GM18868 (cell line): ENCODE measurements around the gene MMRN1.

ENCODE experiments used
- ATAC-seq: cut with Tn5 transposase; IDR thresholded peaks from one replicate; pipeline ENCODE4 v1.9.1; 2021; ENCODE audit warnings: mild to moderate bottlenecking, moderate library complexity; ENCODE audit not compliant: unreplicated experiment

MMRN1 gene

GRCh38 chr4:89909889-89910288 lies 15.2 kb downstream of the MMRN1 start:
- no peak for ATAC-seq

- no peak for ATAC-seq
Observed at GRCh38 chr4:89913623-89914022, 19.0 kb downstream of the MMRN1 start.

GRCh38 chr4:89914609-89915550 lies 20.2 kb downstream of the MMRN1 start:
- peak; percentile 42 for ATAC-seq

GRCh38 chr4:89915937-89916336 lies 21.3 kb downstream of the MMRN1 start:
- no peak for ATAC-seq

- no peak for ATAC-seq
Observed at GRCh38 chr4:89922848-89923416, 28.3 kb downstream of the MMRN1 start.

GRCh38 chr4:89928838-89929237 lies 34.2 kb downstream of the MMRN1 start:
- ATAC-seq: peak; percentile 24

DNA sequence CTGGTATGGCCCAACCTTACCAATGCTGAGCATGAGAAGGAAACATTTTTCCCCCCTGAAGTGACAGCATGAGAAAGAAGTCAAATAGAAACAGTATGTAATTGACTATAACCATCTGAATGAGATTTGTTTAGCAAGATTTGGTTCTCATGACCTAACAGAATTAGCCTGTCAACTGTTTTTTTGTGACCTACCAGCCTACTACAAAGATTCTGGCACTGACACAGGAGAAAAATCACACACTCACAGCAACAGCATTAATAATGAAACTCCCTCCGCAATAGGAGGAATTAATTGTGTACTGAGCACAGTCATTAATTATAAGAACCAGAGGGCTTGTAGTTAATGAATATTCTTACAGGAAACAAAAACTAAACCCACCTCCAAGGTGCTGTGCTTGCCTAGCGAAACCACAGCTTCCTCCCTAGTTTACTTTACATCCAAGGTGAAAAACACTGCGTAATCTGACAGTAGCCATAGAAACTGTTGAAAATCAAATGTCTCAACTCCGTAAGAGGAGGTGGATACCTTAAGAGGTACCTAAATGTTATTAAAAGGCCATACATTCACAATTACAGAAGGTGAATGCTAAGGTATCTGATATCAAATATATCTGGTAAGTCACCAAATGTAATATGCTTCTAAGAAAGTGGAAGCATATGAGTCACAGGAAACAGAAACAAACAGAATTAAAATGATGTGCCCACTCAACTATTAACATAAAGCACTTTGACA lies 34.9 kb downstream of the MMRN1 start:
- ATAC-seq: peak; percentile 76

DNA sequence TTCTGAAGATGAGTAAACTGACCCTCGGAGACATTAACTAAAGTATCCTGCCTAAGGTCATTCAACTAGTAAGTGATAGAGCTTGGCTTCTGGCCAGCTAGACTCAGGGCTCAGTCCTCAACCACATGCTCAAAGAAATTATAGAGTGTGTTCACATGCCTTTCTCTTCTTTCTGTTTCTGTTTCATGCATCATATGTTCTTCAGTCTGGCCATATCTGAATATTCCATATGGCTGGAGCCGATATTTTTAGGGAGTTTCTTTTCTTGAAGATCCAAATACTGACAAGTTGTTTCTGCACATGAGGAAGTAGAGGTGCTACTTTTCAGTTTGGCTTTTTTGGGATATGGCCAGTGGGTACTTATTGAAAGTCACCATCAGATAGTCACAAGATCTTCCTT lies 44.9 kb downstream of the MMRN1 start:
- peak; percentile 60 for ATAC-seq

- no peak for ATAC-seq
Observed at GRCh38 chr4:89939994-89940393, 45.3 kb downstream of the MMRN1 start.

DNA sequence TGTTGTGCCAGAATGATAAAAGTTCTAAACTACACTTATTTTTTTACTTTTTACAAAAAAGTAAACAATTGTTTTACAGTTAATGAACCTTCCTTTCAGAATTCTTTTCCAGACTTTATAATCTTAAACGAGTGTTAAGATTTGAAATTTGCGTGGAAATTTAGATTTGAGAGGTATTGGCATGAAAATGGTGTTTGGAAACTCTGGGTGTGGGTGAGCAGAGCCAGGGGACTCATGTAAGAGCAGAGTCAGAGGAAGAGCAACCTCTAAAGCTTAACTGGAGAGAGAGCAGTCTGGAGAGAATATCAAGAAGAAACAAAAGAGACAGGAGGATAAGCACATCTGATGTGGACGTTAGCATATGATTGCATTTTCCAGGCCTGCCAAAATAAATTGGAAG lies 48.2 kb downstream of the MMRN1 start:
- ATAC-seq: no peak

DNA sequence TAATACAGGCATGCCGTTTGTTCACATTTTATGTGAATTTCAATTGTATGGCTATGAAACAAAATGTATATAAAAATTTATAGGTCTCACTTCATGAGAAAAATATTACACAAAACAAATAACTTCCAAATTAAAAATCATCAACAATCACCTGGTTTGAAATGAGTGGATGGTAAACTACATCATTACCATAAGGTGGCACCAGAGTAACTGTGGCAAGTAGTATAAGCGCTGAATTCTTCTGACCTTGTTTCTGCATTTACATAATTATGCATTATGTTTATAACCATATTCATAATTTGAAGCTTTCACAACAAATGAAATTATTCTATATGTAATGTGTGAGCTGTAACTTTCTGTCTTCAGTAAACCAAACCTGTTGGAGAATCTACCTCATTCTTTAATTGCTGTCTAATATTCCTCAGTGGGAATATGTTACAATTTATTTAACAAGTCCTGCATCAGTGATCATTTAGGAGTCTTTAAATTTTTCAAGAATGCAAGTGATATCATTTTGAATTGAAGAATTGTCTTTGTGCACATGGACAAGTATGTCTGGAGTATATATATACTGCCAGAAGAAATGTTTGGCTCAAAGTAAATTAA lies 55.2 kb downstream of the MMRN1 start:
- peak; percentile 58 for ATAC-seq

DNA sequence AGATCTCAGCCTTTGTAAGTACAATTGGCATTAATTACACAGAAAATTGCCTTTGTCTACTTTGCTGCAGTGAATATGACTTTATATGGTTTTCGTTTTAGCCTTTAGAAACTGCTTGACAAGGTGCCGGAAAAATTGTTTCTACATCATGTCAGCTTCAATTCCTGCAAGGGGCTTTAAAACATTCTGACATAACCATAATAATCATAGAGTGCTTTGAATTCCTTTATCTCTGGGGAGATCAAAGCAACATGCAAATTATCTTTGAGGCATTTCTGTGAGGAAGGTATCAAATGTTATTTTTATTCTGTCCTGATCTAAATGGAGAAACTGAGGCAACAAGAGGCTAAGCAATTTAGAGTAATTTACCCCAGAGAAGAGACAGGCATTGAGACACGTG lies 57.8 kb downstream of the MMRN1 start:
- no peak for ATAC-seq

DNA sequence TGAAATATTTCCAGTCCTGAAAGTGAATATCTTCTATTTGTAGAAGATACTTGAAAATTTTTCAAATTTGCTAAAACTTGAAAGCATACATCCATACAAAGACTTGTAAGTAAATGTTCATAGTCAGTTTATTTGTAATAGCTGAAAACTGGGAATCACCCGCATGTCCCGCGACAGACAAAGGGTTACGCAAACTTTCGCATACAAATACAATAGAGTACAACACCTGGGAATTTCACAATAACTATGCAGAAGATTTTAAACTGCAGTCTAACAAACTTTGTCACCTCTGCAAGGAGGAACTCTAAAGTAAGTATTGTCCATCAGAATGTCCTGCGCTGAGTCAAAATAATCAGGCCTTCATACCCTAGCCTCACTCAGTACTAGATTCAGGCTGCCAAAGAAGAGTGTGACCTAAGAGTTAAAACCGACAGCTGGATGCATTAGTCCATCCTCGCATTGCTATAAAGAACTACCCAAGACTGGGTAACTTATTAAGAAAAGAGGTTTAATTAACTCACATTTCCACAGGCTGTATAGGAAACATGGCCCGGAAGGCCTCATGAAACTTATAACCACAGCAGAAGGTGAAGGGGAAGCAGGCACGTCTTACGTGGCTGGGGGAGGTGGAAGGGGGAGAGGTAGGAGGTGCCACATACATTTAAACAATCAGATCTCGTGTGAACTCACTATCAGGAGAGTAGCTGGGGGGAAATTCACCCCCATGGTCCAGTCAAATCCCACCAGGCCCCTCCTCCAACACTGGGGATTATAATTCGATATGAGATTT lies 60.4 kb downstream of the MMRN1 start:
- ATAC-seq: no peak

DNA sequence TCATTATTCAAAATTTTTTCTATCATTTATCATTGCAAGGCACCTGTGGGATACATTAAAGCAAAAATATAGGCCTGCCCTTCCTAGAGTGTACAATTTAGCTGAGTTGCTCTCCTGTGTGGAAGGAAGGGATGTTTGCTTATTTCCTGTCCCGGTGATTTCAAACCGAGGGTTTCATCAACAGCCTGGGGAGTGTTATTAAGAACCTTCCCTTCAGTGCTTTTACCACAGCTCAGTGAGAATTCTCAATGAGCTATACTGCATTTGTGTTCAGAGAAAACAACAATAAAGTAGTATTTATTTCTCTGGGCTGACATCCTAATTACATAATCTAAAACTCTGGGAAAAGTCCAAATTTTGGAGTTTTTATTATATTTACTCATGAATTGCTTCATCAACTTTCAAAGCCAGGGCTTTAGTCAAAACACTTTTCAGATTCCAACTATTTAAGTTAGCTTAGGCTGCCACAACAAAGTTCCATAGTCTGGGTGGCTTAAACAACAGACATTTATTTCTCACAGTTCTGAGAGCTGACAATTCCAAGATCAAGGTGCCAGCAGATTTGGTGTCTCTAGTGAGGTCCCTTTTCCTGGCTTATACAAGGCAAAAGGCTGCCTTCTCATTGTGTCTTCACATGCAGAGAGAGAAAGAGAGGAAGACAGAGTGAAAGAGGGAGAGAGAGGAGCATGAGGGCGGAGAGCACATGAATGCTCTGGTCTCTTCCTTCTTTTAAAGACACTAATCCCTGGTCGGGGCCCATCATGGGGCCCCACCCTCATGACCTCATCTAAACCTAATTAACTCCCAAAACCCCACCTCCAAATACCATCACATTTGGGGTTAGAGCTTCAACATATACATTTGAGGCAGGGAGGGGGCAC lies 62.6 kb downstream of the MMRN1 start:
- no peak for ATAC-seq

DNA sequence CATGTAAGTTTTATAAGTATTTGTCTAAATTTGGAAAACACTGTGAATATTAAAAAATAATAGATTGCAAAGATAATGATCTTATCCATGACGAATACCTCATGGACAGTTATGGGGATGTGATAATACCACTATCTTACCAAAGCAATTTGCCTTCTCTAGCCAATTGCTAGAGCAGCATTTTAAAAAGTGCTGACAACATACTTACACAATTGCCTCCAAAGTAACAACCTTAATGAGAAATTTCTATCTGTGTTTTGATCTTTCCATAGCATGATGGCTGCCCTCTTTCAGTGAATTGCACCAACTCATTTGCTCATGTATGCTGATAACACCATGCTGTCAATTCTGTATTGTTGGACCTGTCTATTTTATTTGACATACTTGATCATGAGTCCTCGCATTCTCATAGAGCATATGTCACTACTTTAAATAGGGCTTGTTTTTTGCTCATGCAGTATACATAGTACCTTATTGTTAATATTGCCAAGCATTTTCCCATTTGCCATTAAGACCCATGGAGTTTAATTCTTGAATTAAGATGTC lies 87.2 kb downstream of the MMRN1 start:
- ATAC-seq: no peak

DNA sequence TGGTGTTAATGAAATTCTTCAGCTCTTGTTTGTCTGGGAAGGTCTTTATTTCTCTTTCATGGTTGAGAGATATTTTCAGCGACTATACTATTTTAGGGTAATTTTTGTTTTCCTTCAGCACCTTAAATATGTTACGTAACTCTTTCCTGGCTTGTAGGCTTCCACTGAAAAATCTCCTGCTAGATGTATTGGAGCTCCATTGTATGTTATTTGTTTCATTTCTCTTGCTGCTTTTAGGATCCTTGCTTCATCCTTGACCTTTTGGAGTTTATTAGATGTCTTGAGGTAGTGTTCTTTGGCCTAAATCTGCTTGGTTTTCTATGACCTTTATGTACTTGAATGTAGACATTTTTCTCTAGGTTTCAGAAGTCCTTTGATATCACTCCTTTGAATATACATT lies 93.6 kb downstream of the MMRN1 start:
- no peak for ATAC-seq

GRCh38 chr4:89992744-89993143 lies 98.1 kb downstream of the MMRN1 start:
- ATAC-seq: no peak

DNA sequence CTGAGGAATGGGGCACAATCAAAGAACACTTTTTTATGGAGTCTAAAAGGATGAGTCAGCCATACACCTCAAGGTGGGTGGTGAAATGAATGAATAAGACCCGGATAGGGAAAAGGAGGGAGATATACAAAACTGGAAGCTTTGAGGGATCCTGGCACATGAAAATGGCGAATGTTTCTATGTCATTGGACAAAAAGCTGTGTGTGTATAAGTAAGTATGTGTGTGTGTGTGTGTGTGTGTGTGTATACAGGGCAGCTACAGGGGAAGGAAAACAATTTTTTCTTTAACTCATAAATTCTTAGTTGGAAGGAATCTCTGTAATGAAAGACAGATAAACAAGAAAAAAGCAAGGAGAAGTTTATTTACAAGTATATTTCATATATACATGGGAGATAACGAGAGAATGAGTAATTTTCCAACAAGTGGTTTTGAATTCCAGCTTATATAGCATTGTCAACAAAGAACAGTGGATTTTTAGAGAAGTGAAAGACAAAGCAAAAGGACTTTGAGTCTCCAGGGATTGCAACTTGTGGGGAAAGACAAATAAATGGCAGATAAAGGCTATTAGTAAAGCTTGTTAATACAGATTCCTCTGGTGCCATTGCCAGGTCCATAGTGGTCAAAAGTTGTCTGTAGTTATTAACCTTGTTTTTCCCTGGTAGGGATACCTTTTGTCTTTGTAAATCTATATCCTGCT lies 99.7 kb downstream of the MMRN1 start:
- no peak for ATAC-seq

GRCh38 chr4:89995006-89995405 lies 100.4 kb downstream of the MMRN1 start:
- ATAC-seq: no peak
